Progenitor cell of endocrine pancreas (in vitro differentiated cells): ENCODE measurements around the gene TAS2R60. TPM values are rescaled to one million over a fixed set of nuclear protein-coding genes. Genes with fewer than 3 reads are reported as not detected.
"Not testable (repeated sequence)": the region's sequence is repeated elsewhere in the genome, so short reads cannot be mapped to it uniquely, and the experiment has no call there.

Experiments
- DNase-seq: peaks from one replicate; pipeline ENCODE4 v3.0.0; 2021; ENCODE audit warnings: low spot score; ENCODE audit not compliant: unreplicated experiment
- H3K27ac Mint-ChIP-seq: 2 replicates; pipeline ENCODE4 v1.8.0; 2021; ENCODE audit warnings: mild to moderate bottlenecking, moderate library complexity, mixed read lengths
- H3K27me3 Mint-ChIP-seq: 2 replicates; pipeline ENCODE4 v1.8.0; 2021; ENCODE audit warnings: mixed read lengths
- H3K36me3 Mint-ChIP-seq: 2 replicates; pipeline ENCODE4 v1.8.0; 2022; ENCODE audit warnings: mixed read lengths; ENCODE audit not compliant: insufficient read depth
- H3K4me1 Mint-ChIP-seq: 2 replicates; pipeline ENCODE4 v1.8.0; 2021; ENCODE audit warnings: low read depth, mixed read lengths
- H3K4me3 Mint-ChIP-seq: 2 replicates; pipeline ENCODE4 v1.8.0; 2021; ENCODE audit warnings: low read depth, mild to moderate bottlenecking, moderate library complexity, mixed read lengths
- H3K9me3 Mint-ChIP-seq: 2 replicates; pipeline ENCODE4 v1.8.0; 2021; ENCODE audit warnings: low read depth, mixed read lengths
- CTCF ChIP-seq: fragments of 200-600 bp; sonication (generic); IDR thresholded peaks from one replicate; pipeline ENCODE4 v1.5.0; 2021; ENCODE audit warnings: antibody characterized with exemption, mild to moderate bottlenecking; ENCODE audit not compliant: unreplicated experiment
- total RNA-seq: library from RNA; stranded (reverse); gene quantifications from 2 replicates; pipeline ENCODE4 v1.2.1, GENCODE V29; 2021

Gene TAS2R60
- total RNA-seq, 1 donor from 2014 or later = not detected

GRCh38 chr7:143485500-143485899 is 42.2 kb downstream of the TAS2R60 start:
- Mint-ChIP-seq H3K36me3 (no peaks in the 10 kb centered on the region), H3K4me1 (no peaks in the 10 kb centered on the region), H3K4me3 (no peak overlapping the region), H3K27me3 (no peaks in the 10 kb centered on the region), H3K9me3 (no peaks in the 10 kb centered on the region), H3K27ac (no peak overlapping the region)
- no peak for TF ChIP-seq CTCF
- DNase-seq = no peak

GRCh38 chr7:143486266-143486665 is 43.0 kb downstream of the TAS2R60 start:
- not testable (repeated sequence) for H3K27ac Mint-ChIP-seq, H3K36me3 Mint-ChIP-seq, H3K4me3 Mint-ChIP-seq, H3K27me3 Mint-ChIP-seq, H3K9me3 Mint-ChIP-seq, H3K4me1 Mint-ChIP-seq, DNase-seq

- Mint-ChIP-seq H3K27ac (no peak overlapping the region), H3K27me3 (no peaks in the 10 kb centered on the region), H3K36me3 (no peaks in the 10 kb centered on the region), H3K4me3 (no peak overlapping the region), H3K4me1 (no peaks in the 10 kb centered on the region), H3K9me3 (no peaks in the 10 kb centered on the region)
- TF ChIP-seq CTCF = no peak
- no peak for DNase-seq
These were observed 43.8 kb downstream of the TAS2R60 start for GRCh38 chr7:143487061-143487460.

GRCh38 chr7:143487566-143487965 is 44.3 kb downstream of the TAS2R60 start:
- no peaks in the 10 kb centered on the region for H3K9me3 Mint-ChIP-seq
- H3K27ac Mint-ChIP-seq = no peak overlapping the region
- no peaks in the 10 kb centered on the region for H3K36me3 Mint-ChIP-seq
- no peak overlapping the region for H3K4me3 Mint-ChIP-seq
- DNase-seq = no peak
- H3K27me3 Mint-ChIP-seq = no peaks in the 10 kb centered on the region
- H3K4me1 Mint-ChIP-seq = no peaks in the 10 kb centered on the region
- TF ChIP-seq CTCF = no peak

- no peaks in the 10 kb centered on the region for H3K36me3 Mint-ChIP-seq
- no peak for DNase-seq
- peak; percentile 52 for TF ChIP-seq CTCF
- no peaks in the 10 kb centered on the region for H3K27me3 Mint-ChIP-seq
- no peak overlapping the region for H3K27ac Mint-ChIP-seq
- H3K4me3 Mint-ChIP-seq = no peak overlapping the region
- no peaks in the 10 kb centered on the region for H3K9me3 Mint-ChIP-seq
- no peaks in the 10 kb centered on the region for H3K4me1 Mint-ChIP-seq
These were observed 47.6 kb downstream of the TAS2R60 start for GRCh38 chr7:143490717-143491306.

- TF ChIP-seq CTCF = no peak
- no peak overlapping the region for H3K4me3 Mint-ChIP-seq
These were observed 48.8 kb downstream of the TAS2R60 start for GRCh38 chr7:143492043-143492471.

More at GRCh38 chr7:143492043-143492471, 48.8 kb downstream of the TAS2R60 start:
- H3K27ac Mint-ChIP-seq = no peak overlapping the region
- no peak for DNase-seq
- H3K4me1 Mint-ChIP-seq = no peaks in the 10 kb centered on the region
- H3K36me3 Mint-ChIP-seq = no peaks in the 10 kb centered on the region
- H3K9me3 Mint-ChIP-seq = no peaks in the 10 kb centered on the region
- H3K27me3 Mint-ChIP-seq = no peaks in the 10 kb centered on the region
